22Rv1 (cell line): ENCODE results near the gene BEST2.

ENCODE experiments used
- CTCF ChIP-seq: fragments of 450-650 bp; IDR thresholded peaks from 2 replicates; pipeline ENCODE4 v1.5.1; 2017; ENCODE audit warnings: mild to moderate bottlenecking
- ZFX ChIP-seq: fragments of 450-650 bp; IDR thresholded peaks from 2 replicates; pipeline ENCODE4 v1.6.1; 2017; ENCODE audit warnings: antibody characterized with exemption, borderline replicate concordance

GRCh38 chr19:12772323-12772722, 20.7 kb downstream of the BEST2 start:
- TF ChIP-seq CTCF (no peak), ZFX (no peak)
